Peyer's patch (tissue), 4 donors: ENCODE measurements around the gene SYT9.

Experiments
- CTCF ChIP-seq, 6 experiments: fragments of 450-650 bp in 4 of 6; fragments of 200-600 bp in 2 of 6; sonication (generic) in 1 of 6; IDR thresholded peaks; one replicate each; pipeline ENCODE4 v1.5.1; 2017 to 2019; ENCODE audit warnings: antibody characterized with exemption in 6 of 6, mild to moderate bottlenecking in 3 of 6, moderate library complexity in 1 of 6
- POLR2A ChIP-seq, 2 donors: fragments of 450-650 bp; IDR thresholded peaks; one replicate each; pipeline ENCODE4 v1.5.1; 2017; ENCODE audit warnings: antibody characterized with exemption in 2 of 2, mild to moderate bottlenecking in 2 of 2, moderate library complexity in 2 of 2

- TF ChIP-seq CTCF (IDR thresholded peaks at IDR 0.05) (no peak), POLR2A (IDR thresholded peaks at IDR 0.05) (no peak)
Measured at GRCh38 chr11:7311903-7312302, 60.2 kb downstream of the SYT9 start.
